Measurements from ENCODE around the gene LYG1.

DNA sequence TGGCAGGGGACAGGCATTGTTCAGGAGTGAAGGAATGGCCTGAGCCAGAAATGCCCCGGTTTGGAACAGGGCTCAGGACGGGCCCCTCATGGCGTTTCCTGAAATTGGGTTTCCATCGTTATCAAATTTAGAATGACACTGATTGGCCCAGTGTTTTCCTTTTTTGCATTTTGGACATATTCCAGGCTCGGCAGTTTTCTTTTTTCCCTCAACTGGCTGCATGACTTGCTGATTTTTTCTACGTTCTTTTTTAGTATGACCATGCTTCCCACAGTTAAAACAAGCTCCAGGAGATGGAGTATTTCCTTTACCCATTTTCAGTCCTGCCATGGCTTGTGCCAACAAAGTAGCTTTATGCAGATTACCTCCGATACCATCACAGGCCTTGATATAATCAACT is 25.1 kb downstream of the LYG1 start:
- no peak for TF ChIP-seq CTCF (IDR thresholded peaks at IDR 0.05; ENCODE audit: low read length)
- TF ChIP-seq EZH2phosphoT487 (IDR thresholded peaks at IDR 0.05; ENCODE audit: low read length) = no peak

Measured in MM.1S (cell line).